GM20431 (cell line): ENCODE data around the gene WDR45B.

Source experiments
- in situ Hi-C: fragments of 300-500 bp; cut with MseI, MboI; formaldehyde crosslinking; loops from one replicate; pipeline ENCODE4 v1.15.0; 2020; ENCODE audit warnings: low sequenced_read_pairs; ENCODE audit not compliant: unreplicated experiment

Gene WDR45B

GRCh38 chr17:82566129-82566960 is 81.9 kb downstream of the WDR45B start:
- in situ Hi-C loops: no loop called here

GRCh38 chr17:82565551-82565950 is 82.7 kb downstream of the WDR45B start:
- in situ Hi-C loops: no loop called here
